ENCODE measurements around the gene MACF1. TPM values are rescaled to one million over a fixed set of nuclear protein-coding genes. Genes with fewer than 3 reads are reported as not detected.

Gene MACF1
- total and polyA plus RNA-seq, 12 donors: 85.3 to 379 (median 305) TPM

- no peak overlapping the region for H3K27ac ChIP-seq
- no peak overlapping the region for H3K4me3 ChIP-seq
- H3K9me3 ChIP-seq: no peaks in the 10 kb centered on the region
- intact Hi-C loops (cut with DNase I): loop anchor here in 1 of 10 donors (5.0 kb wide), 1 partner anchor 51 kb away; no protein-coding TSS in a partner anchor
- WGBS, 2 donors: 88 to 90% methylated on average over 4 of the region's 4 CpGs
- H3K36me3 ChIP-seq: peaks cover 0 to 84% (median 24%) of the 10 kb centered on the region in 9 donors
- TF ChIP-seq CTCF (IDR thresholded peaks at IDR 0.05): no peak
- no peak for ATAC-seq
- no peaks in the 10 kb centered on the region for H3K4me1 ChIP-seq
- DNase-seq: no peak
- no peaks in the 10 kb centered on the region for H3K27me3 ChIP-seq
Measured at GRCh38 chr1:39528082-39528481, 323.6 kb downstream of the MACF1 start.

- no peaks in the 10 kb centered on the region for H3K9me3 ChIP-seq
- no peak overlapping the region for H3K27ac ChIP-seq
- no peak for DNase-seq
- no peaks in the 10 kb centered on the region for H3K27me3 ChIP-seq
- 93% methylated on average over 10 of the region's 10 CpGs for WGBS, 2 donors
- H3K36me3 ChIP-seq: peaks cover 0 to 95% (median 30%) of the 10 kb centered on the region in 9 donors
- intact Hi-C loops (cut with DNase I): loop anchor here in 5 of 10 donors (5.0 to 10.0 kb wide), 6 partner anchors 45 to 435 kb away; no protein-coding TSS in a partner anchor
- H3K4me1 ChIP-seq: no peaks in the 10 kb centered on the region
- TF ChIP-seq CTCF (IDR thresholded peaks at IDR 0.05): no peak
- H3K4me3 ChIP-seq: no peak overlapping the region
- ATAC-seq: no peak
Measured at GRCh38 chr1:39529901-39530535, 325.5 kb downstream of the MACF1 start.

- H3K4me1 ChIP-seq: no peaks in the 10 kb centered on the region
- ATAC-seq (no peak), DNase-seq (no peak)
- WGBS, 2 donors: 95 to 99% methylated on average over 4 of the region's 4 CpGs
- intact Hi-C loops (cut with DNase I): loop anchor here in 5 of 10 donors (10.0 kb wide), 5 partner anchors 47 to 437 kb away; no protein-coding TSS in a partner anchor
- no peak overlapping the region for H3K4me3 ChIP-seq
- no peaks in the 10 kb centered on the region for H3K27me3 ChIP-seq
- H3K36me3 ChIP-seq: peaks cover 0 to 96% (median 30%) of the 10 kb centered on the region in 9 donors
- no peak for TF ChIP-seq CTCF (IDR thresholded peaks at IDR 0.05)
- no peak overlapping the region for H3K27ac ChIP-seq
- H3K9me3 ChIP-seq: no peaks in the 10 kb centered on the region
Measured at GRCh38 chr1:39531526-39531925, 327.0 kb downstream of the MACF1 start.

GRCh38 chr1:39533442-39533841 is 328.9 kb downstream of the MACF1 start:
- 94 to 100% methylated on average over 1 of the region's 1 CpG for WGBS, 2 donors
- H3K27ac ChIP-seq: no peak overlapping the region
- H3K4me1 ChIP-seq: no peaks in the 10 kb centered on the region
- no peak for DNase-seq
- intact Hi-C loops (cut with DNase I): loop anchor here in 5 of 10 donors (10.0 kb wide), 5 partner anchors 49 to 439 kb away; no protein-coding TSS in a partner anchor
- peaks cover 0 to 91% (median 23%) of the 10 kb centered on the region in 9 donors for H3K36me3 ChIP-seq
- no peak overlapping the region for H3K4me3 ChIP-seq
- no peak for TF ChIP-seq CTCF (IDR thresholded peaks at IDR 0.05)
- ATAC-seq: no peak
- no peaks in the 10 kb centered on the region for H3K27me3 ChIP-seq
- H3K9me3 ChIP-seq: no peaks in the 10 kb centered on the region

Other genes starting within 250 kb of the MACF1 start
- 10 to 100 TPM; 47.3 to 73.8 (median 58.8) TPM for gene AKIRIN1, start 213.4 kb upstream of the MACF1 start, total RNA-seq
- 10 to 100 TPM; 12.9 to 29.9 TPM for gene AKIRIN1, start 213.4 kb upstream of the MACF1 start, polyA plus RNA-seq
- 100 to 1,000 TPM; 303 to 646 (median 513) TPM for gene NDUFS5, start 178.3 kb upstream of the MACF1 start, total RNA-seq
- 1,000 to 10,000 TPM; 1,540 to 6,035 TPM for gene NDUFS5, start 178.3 kb upstream of the MACF1 start, polyA plus RNA-seq

Data from heart right ventricle (tissue), 16 donors.